Tibial nerve (tissue), 4 donors: ENCODE data around the gene CDK6.

Source experiments
- EP300 ChIP-seq, 2 donors: sonication (generic); formaldehyde crosslinking; IDR thresholded peaks; one replicate each; pipeline ENCODE4 v1.6.1; 2017; ENCODE audit warnings: antibody characterized with exemption in 2 of 2, mild to moderate bottlenecking in 1 of 2
- POLR2A ChIP-seq, 2 donors: fragments of 450-650 bp; IDR thresholded peaks; one replicate each; pipeline ENCODE4 v1.6.1; 2017; ENCODE audit warnings: antibody characterized with exemption in 2 of 2, mild to moderate bottlenecking in 2 of 2, moderate library complexity in 2 of 2
- TF ChIP-seq, protein P1 (sequence below), 5 experiments: fragments of 200-600 bp in 3 of 5; fragments of 450-650 bp in 2 of 5; sonication (generic) in 3 of 5; IDR thresholded peaks; one replicate each; pipeline ENCODE4 v1.5.1; 2016 to 2019; ENCODE audit warnings: antibody characterized with exemption in 5 of 5, mild to moderate bottlenecking in 3 of 5, moderate library complexity in 2 of 5

DNA sequence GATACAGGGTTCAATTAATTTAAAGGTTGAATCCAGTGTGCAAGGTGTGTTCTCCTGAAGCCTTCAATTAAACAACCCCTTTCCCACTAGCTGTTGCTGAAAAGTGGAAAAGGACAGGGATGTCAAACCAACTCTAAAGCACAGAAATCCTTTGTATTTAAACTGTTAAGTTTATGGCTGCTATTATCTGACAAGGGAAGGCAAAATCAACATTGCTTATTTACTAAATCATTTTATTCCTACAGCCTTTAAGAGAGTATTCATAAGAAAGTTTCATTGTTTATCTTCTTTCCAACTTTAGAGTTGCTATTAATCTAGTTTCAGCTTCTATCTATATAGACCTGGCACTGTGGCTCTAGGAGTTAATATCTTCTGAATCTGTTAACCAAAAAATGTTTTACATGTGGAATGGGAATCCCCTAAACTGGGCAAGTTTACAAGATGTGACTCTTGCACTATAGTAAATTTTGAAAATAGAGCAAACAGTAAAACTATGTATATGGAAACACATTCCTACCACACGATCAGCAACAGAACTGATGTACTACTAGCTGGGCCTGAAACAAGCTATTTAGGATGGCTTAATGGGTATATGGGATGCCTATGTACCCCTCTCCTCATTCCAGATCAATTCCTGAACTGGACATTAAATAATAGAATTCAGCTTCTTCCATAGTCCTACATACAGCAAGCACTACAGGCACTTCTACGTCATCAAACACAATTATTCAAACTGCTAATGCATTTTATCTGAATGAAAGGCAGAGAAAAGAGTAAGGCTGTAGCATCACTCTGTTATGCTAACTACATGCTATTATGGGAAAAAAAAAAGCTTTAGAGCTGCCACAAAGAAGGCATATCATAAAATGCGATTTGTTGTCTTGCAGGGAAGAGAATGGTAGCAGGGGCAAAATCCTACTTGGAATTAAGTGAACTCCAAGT, 52.8 kb downstream of the CDK6 start:
- TF ChIP-seq, protein P1, sequence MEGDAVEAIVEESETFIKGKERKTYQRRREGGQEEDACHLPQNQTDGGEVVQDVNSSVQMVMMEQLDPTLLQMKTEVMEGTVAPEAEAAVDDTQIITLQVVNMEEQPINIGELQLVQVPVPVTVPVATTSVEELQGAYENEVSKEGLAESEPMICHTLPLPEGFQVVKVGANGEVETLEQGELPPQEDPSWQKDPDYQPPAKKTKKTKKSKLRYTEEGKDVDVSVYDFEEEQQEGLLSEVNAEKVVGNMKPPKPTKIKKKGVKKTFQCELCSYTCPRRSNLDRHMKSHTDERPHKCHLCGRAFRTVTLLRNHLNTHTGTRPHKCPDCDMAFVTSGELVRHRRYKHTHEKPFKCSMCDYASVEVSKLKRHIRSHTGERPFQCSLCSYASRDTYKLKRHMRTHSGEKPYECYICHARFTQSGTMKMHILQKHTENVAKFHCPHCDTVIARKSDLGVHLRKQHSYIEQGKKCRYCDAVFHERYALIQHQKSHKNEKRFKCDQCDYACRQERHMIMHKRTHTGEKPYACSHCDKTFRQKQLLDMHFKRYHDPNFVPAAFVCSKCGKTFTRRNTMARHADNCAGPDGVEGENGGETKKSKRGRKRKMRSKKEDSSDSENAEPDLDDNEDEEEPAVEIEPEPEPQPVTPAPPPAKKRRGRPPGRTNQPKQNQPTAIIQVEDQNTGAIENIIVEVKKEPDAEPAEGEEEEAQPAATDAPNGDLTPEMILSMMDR (IDR thresholded peaks at IDR 0.05), result no peak
- TF ChIP-seq EP300 (IDR thresholded peaks at IDR 0.05) (no peak), POLR2A (IDR thresholded peaks at IDR 0.05) (no peak)
